Subcutaneous adipose tissue (tissue), 4 donors: ENCODE data around the gene AHSG. TPM values are rescaled to one million over a fixed set of nuclear protein-coding genes. Genes with fewer than 3 reads are reported as not detected.

Source experiments
- total RNA-seq, 4 donors: library from RNA; depleted of rRNA; stranded (reverse); fragments of >200 nt; gene quantifications; one replicate each; pipeline ENCODE4 v1.1.0, GENCODE V29; 2016
- TF ChIP-seq, protein P1 (sequence below): fragments of 450-650 bp; IDR thresholded peaks from one replicate; pipeline ENCODE4 v1.5.1; 2016; ENCODE audit warnings: low read depth, mild to moderate bottlenecking, control low read depth, antibody characterized with exemption, moderate library complexity

The AHSG gene
- total RNA-seq, 4 donors from 2014 or later, result not detected

DNA sequence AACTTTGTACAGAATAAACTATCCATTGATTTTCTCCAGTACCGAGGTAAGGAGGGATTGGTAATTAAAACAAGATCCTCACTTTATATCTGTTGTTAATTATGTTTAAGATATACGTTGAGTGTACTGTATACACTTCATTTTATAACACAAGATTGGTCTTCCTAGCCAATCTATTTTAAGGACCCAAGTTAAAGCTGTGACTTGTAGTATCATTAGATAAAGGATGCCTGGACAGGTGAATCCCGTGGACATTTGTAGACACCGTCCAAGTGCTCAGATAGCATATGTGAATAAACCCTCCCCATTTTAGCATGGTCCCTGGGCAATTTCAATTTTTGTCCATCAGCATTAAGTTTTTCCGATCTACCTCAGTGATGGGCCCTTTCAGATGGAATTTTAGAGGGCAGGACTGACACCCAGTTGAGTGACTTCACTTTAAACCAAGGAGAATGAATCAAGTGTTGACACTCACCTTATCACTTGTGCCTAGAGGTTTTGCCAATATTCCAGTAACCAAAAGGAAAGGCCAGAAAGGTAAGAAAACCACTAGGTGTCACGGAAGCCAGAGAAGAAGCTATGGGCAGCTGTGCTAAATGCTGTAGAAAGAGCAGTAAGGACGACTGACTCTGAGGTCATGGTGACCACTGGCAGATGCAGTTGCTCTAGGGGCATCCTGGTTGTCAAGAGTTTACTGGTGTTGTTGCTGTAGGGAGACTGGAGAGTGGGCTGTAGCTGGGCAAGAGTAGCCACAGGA, 9.2 kb downstream of the AHSG start:
- TF ChIP-seq, protein P1, sequence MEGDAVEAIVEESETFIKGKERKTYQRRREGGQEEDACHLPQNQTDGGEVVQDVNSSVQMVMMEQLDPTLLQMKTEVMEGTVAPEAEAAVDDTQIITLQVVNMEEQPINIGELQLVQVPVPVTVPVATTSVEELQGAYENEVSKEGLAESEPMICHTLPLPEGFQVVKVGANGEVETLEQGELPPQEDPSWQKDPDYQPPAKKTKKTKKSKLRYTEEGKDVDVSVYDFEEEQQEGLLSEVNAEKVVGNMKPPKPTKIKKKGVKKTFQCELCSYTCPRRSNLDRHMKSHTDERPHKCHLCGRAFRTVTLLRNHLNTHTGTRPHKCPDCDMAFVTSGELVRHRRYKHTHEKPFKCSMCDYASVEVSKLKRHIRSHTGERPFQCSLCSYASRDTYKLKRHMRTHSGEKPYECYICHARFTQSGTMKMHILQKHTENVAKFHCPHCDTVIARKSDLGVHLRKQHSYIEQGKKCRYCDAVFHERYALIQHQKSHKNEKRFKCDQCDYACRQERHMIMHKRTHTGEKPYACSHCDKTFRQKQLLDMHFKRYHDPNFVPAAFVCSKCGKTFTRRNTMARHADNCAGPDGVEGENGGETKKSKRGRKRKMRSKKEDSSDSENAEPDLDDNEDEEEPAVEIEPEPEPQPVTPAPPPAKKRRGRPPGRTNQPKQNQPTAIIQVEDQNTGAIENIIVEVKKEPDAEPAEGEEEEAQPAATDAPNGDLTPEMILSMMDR, result no peak

DNA sequence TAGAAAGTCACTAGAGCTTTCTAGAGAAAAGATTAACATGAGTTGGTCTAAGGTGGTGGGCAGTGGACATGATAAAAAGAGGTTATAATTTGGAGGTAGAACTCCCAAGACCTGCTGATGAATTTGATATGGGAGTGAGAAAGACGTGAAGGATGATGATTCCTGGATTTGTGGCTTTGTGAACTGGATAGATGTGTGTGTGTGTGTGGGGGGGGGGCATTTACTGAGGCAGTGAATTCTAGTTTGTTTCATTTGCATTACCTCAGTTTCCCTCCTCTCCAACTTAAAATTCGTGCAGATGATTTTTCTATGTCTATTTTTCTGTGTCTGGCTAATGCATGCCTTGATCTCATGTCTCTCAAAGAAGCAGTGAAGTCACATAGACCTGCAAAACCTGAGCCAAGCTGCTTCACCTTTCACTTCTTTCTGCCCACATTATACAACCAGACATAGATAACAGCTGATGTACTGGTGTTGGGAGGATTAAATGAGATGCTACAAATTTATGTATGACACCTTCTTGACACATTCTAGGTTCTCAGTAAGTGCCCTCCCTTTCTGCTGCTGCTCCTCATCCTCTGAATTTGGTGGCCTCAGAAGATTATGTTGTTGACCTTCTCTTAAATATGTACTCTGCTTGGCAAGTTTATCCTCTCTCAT, 9.9 kb downstream of the AHSG start:
- TF ChIP-seq, protein P1, result no peak

DNA sequence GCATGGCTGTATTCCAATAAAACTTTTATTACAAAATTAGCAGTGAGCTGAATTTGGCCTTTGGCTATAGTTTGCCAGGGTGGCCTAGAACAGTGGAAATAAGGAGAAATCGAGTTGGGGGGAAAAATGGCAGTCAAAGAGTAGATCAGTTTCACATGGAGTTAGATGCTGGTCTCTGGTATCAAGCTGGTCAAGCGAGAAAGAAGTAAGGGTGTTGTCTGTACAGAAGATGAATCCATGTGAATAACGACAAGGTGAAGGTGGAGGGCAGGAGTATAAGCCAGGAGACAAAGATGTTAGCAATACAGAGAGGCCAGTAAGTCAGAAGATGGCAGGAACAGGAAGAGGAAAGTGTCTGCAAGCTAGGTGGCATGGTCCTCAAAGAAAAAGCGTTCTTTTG, 11.7 kb downstream of the AHSG start:
- TF ChIP-seq, protein P1, result no peak

DNA sequence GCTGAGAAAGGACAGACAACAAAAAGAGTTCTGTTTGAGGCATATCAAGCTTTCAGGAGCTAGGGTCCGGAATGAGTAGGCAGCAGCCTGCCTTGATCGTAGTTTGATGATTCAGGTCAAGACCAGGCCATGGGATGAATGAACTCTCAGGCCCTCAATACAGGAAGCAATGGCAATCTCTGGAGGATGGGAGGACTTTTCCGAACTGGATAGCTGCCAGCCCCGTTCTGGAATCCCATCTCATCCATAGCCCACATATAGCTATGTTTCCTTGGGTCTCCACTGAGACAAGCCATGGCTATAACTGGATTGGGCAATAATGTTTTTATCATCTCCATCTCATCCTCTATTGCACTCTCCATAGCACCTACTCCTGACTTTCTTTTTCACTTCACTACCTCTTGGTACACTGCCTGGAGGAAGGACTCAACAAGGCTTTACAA, 12.8 kb downstream of the AHSG start:
- TF ChIP-seq, protein P1, result no peak

DNA sequence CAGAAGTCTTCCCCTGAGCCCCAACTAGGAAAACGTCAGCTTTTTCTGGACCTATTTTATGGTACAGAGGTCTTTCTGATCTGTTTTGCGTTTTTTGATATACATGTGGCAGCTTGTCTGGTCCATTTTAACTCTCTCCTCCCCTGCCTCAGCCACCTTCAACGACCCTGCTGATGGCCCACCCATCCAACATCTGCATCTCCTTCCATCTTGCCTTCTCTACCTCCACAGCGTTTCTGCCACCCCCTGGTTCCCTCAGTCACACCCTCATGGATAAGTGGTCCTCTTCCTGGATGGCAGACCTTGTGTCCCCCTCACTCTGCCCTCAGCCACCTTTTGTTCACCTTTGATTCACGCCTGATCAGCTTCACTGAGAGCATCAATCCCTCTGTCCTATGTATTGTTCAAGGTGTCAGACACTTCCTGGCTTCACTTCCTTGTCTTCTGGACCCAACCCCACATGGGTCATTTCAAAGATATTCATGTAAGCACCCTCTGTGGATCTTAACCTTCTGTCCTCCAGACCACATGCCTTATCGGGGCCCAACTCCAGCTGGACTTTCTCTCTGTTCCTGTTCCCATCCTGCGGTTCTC, 13.5 kb downstream of the AHSG start:
- TF ChIP-seq, protein P1, result no peak

DNA sequence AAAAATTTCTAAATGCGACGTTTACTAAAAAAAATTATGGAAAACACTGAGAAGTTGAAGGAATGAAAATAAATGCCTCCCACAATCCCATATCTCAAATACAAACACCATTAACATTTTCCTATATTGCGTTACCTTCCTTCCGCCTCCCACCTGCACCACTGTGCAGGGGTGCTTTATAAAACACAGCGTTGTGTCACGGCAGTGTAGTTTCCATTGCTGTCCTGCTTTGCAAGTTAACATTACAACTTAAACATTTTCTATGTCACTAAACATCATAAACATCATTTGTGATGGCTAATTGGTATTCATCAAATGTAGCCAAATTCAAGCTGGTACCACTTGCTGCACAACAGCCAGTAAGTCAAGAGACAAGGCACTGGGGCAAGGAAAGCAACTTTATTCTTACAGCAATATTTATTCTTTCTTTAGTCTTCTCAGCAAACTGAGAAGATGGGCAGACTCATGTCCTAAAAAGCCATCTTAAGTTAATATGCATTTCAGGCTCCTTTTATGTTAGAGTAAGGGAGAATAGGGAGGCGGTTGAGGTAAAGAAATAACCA, 15.1 kb downstream of the AHSG start:
- TF ChIP-seq, protein P1, result no peak

DNA sequence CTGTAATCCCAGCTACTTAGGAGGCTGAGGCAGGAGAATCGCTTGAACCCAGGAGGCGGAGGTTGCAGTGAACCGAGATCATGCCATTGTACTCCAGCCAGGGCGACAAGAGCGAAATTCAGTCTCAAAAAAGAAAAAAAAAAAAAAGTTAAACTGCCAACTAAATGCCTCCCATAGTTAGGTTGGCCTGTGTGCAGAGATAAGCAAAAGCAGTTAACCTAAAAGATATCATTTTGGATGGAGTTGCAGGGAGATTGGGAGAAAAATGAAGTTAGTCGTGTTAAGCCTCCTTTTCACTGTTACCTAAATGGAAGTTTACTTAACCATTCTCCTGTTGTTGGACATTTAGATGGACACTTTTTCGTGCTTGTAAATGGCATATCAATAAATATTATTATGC, 15.9 kb downstream of the AHSG start:
- TF ChIP-seq, protein P1, result no peak
